Smooth muscle cell (in vitro differentiated cells): ENCODE results near the gene SLC18A3. TPM values are rescaled to one million over a fixed set of nuclear protein-coding genes. Genes with fewer than 3 reads are reported as not detected.

Source experiments
- DNase-seq: peaks from one replicate; lab custom pipeline; 2025; ENCODE audit not compliant: unreplicated experiment; lab: John Stamatoyannopoulos, UW
- H2AFZ ChIP-seq: fragments of 200-600 bp; sonication (generic); 2 replicates; pipeline ENCODE4 v1.6.0; 2016; ENCODE audit warnings: antibody characterized with exemption, low read depth, mild to moderate bottlenecking
- H3F3A ChIP-seq: fragments of 200-600 bp; sonication (generic); 2 replicates; pipeline ENCODE4 v1.6.0; 2017; ENCODE audit warnings: antibody characterized with exemption, low read depth
- H3K27ac ChIP-seq: fragments of 200-600 bp; sonication (generic); 2 replicates; pipeline ENCODE4 v1.5.1; 2016; ENCODE audit warnings: low read depth, mild to moderate bottlenecking
- H3K27me3 ChIP-seq: fragments of 200-600 bp; sonication (generic); 2 replicates; pipeline ENCODE4 v1.6.1; 2016; ENCODE audit warnings: low read depth, mild to moderate bottlenecking
- H3K36me3 ChIP-seq: fragments of 200-600 bp; sonication (generic); 2 replicates; pipeline ENCODE4 v1.5.1; 2016; ENCODE audit warnings: low read depth
- H3K4me1 ChIP-seq: fragments of 200-600 bp; sonication (generic); 2 replicates; pipeline ENCODE4 v1.5.1; 2016; ENCODE audit warnings: low read depth
- H3K4me2 ChIP-seq: fragments of 200-600 bp; sonication (generic); 2 replicates; pipeline ENCODE4 v1.6.0; 2016; ENCODE audit warnings: mild to moderate bottlenecking
- H3K4me3 ChIP-seq: fragments of 200-600 bp; sonication (generic); 2 replicates; pipeline ENCODE4 v1.5.1; 2016; ENCODE audit warnings: mild to moderate bottlenecking
- H3K79me2 ChIP-seq: fragments of 200-600 bp; sonication (generic); 2 replicates; pipeline ENCODE4 v1.6.0; 2016; ENCODE audit warnings: low read depth, mild to moderate bottlenecking
- H3K9ac ChIP-seq: fragments of 200-600 bp; sonication (generic); 2 replicates; pipeline ENCODE4 v1.6.0; 2016; ENCODE audit warnings: low read depth
- H3K9me3 ChIP-seq: fragments of 200-600 bp; sonication (generic); replicated peaks from 2 replicates; pipeline ENCODE4 v1.5.1; 2016; ENCODE audit warnings: low read depth
- H4K20me1 ChIP-seq: fragments of 200-600 bp; sonication (generic); 2 replicates; pipeline ENCODE4 v1.6.0; 2016; ENCODE audit warnings: low read depth
- WGBS: methylation state at CpG from one replicate; pipeline ENCODE4 v1.1.7; 2016; ENCODE audit warnings: low lambda C conversion rate; 5-methylcytosine and 5-hydroxymethylcytosine counted together
- polyA plus RNA-seq: library from polyadenylated mRNA; unstranded; fragments of >200 nt; fragmentation: Nextera tagmentation; extraction: Ambion mirVana; gene quantifications from 2 replicates; pipeline ENCODE4 v1.2.1, GENCODE V29; 2016
- total RNA-seq: library from RNA; depleted of rRNA; stranded (reverse); fragments of >200 nt; gene quantifications from 2 replicates; pipeline ENCODE4 v1.2.3, GENCODE V29; 2014
- TF ChIP-seq, protein P1 (sequence below): fragments of 200-600 bp; sonication (generic); IDR thresholded peaks from 2 replicates; pipeline ENCODE4 v1.5.1; 2017; ENCODE audit warnings: borderline replicate concordance, mild to moderate bottlenecking, antibody characterized with exemption; ENCODE audit not compliant: insufficient read depth, poor library complexity, severe bottlenecking

The SLC18A3 gene
- total and polyA plus RNA-seq, 2 experiments from 2014 or later = not detected

DNA sequence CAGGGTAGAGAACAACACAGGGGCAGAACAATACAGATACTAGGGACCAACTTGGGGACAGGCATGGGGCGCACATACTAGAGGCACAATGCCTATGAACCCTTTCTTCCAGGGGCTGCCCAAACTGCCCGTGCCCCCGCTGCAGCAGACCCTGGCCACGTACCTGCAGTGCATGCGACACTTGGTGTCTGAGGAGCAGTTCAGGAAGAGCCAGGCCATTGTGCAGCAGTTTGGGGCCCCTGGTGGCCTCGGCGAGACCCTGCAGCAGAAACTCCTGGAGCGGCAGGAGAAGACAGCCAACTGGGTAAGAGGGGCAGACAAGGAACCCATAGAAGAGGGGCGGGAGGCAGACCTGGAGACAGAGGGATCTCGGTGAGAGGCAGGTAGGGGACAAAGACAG lies 9.5 kb downstream of the SLC18A3 start:
- H3K4me2 ChIP-seq = no peak overlapping the region
- H3K27me3 ChIP-seq = peaks cover 58% of the 10 kb centered on the region
- no peaks in the 10 kb centered on the region for H3K4me1 ChIP-seq
- no peaks in the 10 kb centered on the region for H3K9me3 ChIP-seq
- H3F3A ChIP-seq = no peaks in the 10 kb centered on the region
- no peak overlapping the region for H3K9ac ChIP-seq
- H4K20me1 ChIP-seq = no peaks in the 10 kb centered on the region
- no peak for DNase-seq
- no peak overlapping the region for H3K27ac ChIP-seq
- no peaks in the 10 kb centered on the region for H3K36me3 ChIP-seq
- no peaks in the 10 kb centered on the region for H3K79me2 ChIP-seq
- H2AFZ ChIP-seq = no peak overlapping the region
- TF ChIP-seq, protein P1, sequence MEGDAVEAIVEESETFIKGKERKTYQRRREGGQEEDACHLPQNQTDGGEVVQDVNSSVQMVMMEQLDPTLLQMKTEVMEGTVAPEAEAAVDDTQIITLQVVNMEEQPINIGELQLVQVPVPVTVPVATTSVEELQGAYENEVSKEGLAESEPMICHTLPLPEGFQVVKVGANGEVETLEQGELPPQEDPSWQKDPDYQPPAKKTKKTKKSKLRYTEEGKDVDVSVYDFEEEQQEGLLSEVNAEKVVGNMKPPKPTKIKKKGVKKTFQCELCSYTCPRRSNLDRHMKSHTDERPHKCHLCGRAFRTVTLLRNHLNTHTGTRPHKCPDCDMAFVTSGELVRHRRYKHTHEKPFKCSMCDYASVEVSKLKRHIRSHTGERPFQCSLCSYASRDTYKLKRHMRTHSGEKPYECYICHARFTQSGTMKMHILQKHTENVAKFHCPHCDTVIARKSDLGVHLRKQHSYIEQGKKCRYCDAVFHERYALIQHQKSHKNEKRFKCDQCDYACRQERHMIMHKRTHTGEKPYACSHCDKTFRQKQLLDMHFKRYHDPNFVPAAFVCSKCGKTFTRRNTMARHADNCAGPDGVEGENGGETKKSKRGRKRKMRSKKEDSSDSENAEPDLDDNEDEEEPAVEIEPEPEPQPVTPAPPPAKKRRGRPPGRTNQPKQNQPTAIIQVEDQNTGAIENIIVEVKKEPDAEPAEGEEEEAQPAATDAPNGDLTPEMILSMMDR = no peak
- WGBS = 72% methylated on average over 10 of the region's 10 CpGs
- H3K4me3 ChIP-seq = no peak overlapping the region

DNA sequence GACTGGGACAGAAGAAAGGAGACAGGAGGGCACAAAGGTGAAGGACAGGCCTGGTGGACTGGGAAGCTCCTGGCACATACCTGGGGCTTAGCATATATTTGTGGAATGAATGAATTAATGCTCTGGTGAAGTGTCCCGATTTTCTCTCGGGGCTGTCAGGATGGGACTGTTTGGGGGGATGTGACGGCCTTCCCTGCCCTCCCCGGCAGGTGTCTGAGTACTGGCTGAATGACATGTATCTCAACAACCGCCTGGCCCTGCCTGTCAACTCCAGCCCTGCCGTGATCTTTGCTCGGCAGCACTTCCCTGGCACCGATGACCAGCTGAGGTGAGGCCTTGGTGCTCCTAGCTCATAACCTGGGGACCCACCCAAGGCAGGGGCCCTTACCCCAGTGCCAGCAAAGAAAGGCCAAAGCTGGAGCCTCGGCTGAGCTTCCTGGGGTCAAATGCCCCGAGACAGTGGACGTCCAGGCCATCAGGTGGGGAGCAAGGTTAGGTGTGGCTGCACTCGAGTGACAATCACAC lies 10.2 kb downstream of the SLC18A3 start:
- TF ChIP-seq, protein P1 = no peak
- H3K9ac ChIP-seq = no peak overlapping the region
- no peak for DNase-seq
- no peaks in the 10 kb centered on the region for H3K79me2 ChIP-seq
- no peak overlapping the region for H3K4me2 ChIP-seq
- 92% methylated on average over 12 of the region's 12 CpGs for WGBS
- no peaks in the 10 kb centered on the region for H3F3A ChIP-seq
- H3K9me3 ChIP-seq = no peaks in the 10 kb centered on the region
- no peaks in the 10 kb centered on the region for H4K20me1 ChIP-seq
- peaks cover 51% of the 10 kb centered on the region for H3K27me3 ChIP-seq
- no peak overlapping the region for H3K4me3 ChIP-seq
- H2AFZ ChIP-seq = no peak overlapping the region
- no peak overlapping the region for H3K27ac ChIP-seq
- no peaks in the 10 kb centered on the region for H3K4me1 ChIP-seq
- no peaks in the 10 kb centered on the region for H3K36me3 ChIP-seq

DNA sequence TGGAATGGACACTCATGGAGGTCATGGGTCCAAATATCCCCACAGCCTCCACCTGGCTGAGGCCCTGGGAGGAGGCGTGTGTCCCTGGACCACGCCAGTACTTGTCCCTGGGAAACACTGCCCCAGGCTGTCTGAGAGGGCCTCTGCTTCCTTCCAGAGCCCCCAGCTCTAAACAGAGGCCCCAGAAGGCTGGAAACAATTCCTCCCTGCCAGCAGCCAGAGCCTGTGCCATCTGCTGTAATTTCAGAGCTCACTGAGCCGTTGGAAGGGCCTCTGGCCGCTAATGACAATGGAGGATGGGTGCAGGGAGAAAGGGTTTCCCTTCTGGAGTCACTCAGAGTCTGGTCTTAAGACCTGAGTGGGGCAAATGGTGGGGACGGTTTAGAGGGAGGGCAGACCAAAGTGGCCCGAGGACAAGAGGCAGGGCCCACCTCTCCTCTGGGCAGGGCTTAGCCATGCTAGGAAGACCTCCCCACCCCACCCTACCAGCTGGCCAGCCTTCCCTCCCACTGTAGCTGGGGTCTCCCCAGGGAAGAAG lies 10.8 kb downstream of the SLC18A3 start:
- TF ChIP-seq, protein P1 = no peak
- H3K4me3 ChIP-seq = no peak overlapping the region
- WGBS = 82% methylated on average over 6 of the region's 6 CpGs
- no peaks in the 10 kb centered on the region for H3K4me1 ChIP-seq
- H3K27me3 ChIP-seq = peaks cover 45% of the 10 kb centered on the region
- H3F3A ChIP-seq = no peaks in the 10 kb centered on the region
- no peak overlapping the region for H3K4me2 ChIP-seq
- H3K36me3 ChIP-seq = no peaks in the 10 kb centered on the region
- H3K79me2 ChIP-seq = no peaks in the 10 kb centered on the region
- no peaks in the 10 kb centered on the region for H3K9me3 ChIP-seq
- H4K20me1 ChIP-seq = no peaks in the 10 kb centered on the region
- H3K9ac ChIP-seq = no peak overlapping the region
- no peak overlapping the region for H2AFZ ChIP-seq
- H3K27ac ChIP-seq = no peak overlapping the region
- no peak for DNase-seq

DNA sequence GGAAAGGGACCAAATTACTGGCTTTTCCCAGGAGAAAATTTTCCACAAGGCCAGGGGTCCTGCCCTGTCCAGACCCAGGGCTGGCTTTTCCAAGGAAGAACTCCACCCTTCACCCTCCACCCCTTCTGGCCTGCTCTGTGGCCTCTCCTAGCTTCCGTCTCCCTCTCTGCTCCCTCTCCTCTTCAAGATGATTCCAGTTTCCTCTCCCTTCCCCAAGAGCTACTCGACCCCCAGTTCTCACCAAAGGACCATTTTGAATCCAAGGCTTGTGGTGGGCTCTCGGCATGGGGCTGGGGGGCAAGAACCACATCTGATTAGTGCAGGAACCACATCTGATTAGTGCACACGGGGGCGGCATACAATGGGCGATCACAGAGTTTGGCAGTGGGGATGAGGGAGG lies 11.5 kb downstream of the SLC18A3 start:
- Histone ChIP-seq H3K79me2 (no peaks in the 10 kb centered on the region), H3K9me3 (no peaks in the 10 kb centered on the region), H3K27me3 (peaks cover 39% of the 10 kb centered on the region), H3K4me2 (no peak overlapping the region), H3K4me1 (no peaks in the 10 kb centered on the region), H4K20me1 (no peaks in the 10 kb centered on the region), H3K36me3 (no peaks in the 10 kb centered on the region), H3K4me3 (no peak overlapping the region), H3F3A (no peaks in the 10 kb centered on the region), H3K27ac (no peak overlapping the region), H3K9ac (no peak overlapping the region), H2AFZ (no peak overlapping the region)
- TF ChIP-seq, protein P1 = no peak
- no peak for DNase-seq
- WGBS = 77% methylated on average over 6 of the region's 6 CpGs
